ENCODE measurements around the gene PARD3. TPM values are rescaled to one million over a fixed set of nuclear protein-coding genes. Genes with fewer than 3 reads are reported as not detected.
"Not testable (repeated sequence)": the region's sequence is repeated elsewhere in the genome, so short reads cannot be mapped to it uniquely, and the experiment has no call there.

PARD3 gene
- total RNA-seq, 6 experiments from 2014 or later: 19.1 to 27.8 (median 22.0) TPM

GRCh38 chr10:34272316-34272715 is 542.8 kb downstream of the PARD3 start:
- Histone ChIP-seq H3K4me1 (no peaks in the 10 kb centered on the region), H3K27ac (no peak overlapping the region), H3K36me3 (no peaks in the 10 kb centered on the region), H3K9me3 (no peaks in the 10 kb centered on the region), H3K27me3 (no peaks in the 10 kb centered on the region), H3K4me3 (no peak overlapping the region)
- no peak for DNase-seq
- no peak for TF ChIP-seq CTCF (IDR thresholded peaks at IDR 0.05)
- TF ChIP-seq POLR2A (IDR thresholded peaks at IDR 0.05): no peak
- no peak for ATAC-seq
- intact Hi-C loops (cut with DNase I): no loop called here
- 80% methylated on average over 3 of the region's 3 CpGs for WGBS (ENCODE audit: insufficient coverage, low coverage, low lambda C conversion rate, missing lambda C conversion rate)

- H3K27ac ChIP-seq; intact Hi-C loops (cut with DNase I); ATAC-seq; H3K36me3 ChIP-seq; DNase-seq; H3K9me3 ChIP-seq; H3K27me3 ChIP-seq; H3K4me3 ChIP-seq; H3K4me1 ChIP-seq: not testable (repeated sequence)
- 90% methylated on average over 1 of the region's 2 CpGs for WGBS (ENCODE audit: insufficient coverage, low coverage, low lambda C conversion rate, missing lambda C conversion rate)
Observed at GRCh38 chr10:34268410-34268809, 546.7 kb downstream of the PARD3 start.

- no peak for ATAC-seq
- H3K4me3 ChIP-seq: no peak overlapping the region
- intact Hi-C loops (cut with DNase I): no loop called here
- WGBS (ENCODE audit: insufficient coverage, low coverage, low lambda C conversion rate, missing lambda C conversion rate): 78% methylated on average over 1 of the region's 1 CpG
- no peaks in the 10 kb centered on the region for H3K9me3 ChIP-seq
- H3K27me3 ChIP-seq: no peaks in the 10 kb centered on the region
- H3K36me3 ChIP-seq: no peaks in the 10 kb centered on the region
- TF ChIP-seq POLR2A (IDR thresholded peaks at IDR 0.05) (no peak), CTCF (IDR thresholded peaks at IDR 0.05) (no peak)
- no peak overlapping the region for H3K27ac ChIP-seq
- no peaks in the 10 kb centered on the region for H3K4me1 ChIP-seq
- no peak for DNase-seq
Observed at GRCh38 chr10:34262985-34263384, 552.1 kb downstream of the PARD3 start.

- TF ChIP-seq CTCF (IDR thresholded peaks at IDR 0.05) (no peak), POLR2A (IDR thresholded peaks at IDR 0.05) (no peak)
- no peak for ATAC-seq
- H3K36me3 ChIP-seq: no peaks in the 10 kb centered on the region
- H3K27me3 ChIP-seq: no peaks in the 10 kb centered on the region
- H3K4me1 ChIP-seq: no peaks in the 10 kb centered on the region
- no peak overlapping the region for H3K27ac ChIP-seq
- no peaks in the 10 kb centered on the region for H3K9me3 ChIP-seq
- intact Hi-C loops (cut with DNase I): no loop called here
- DNase-seq: no peak
- WGBS (ENCODE audit: insufficient coverage, low coverage, low lambda C conversion rate, missing lambda C conversion rate): 89% methylated on average over 5 of the region's 5 CpGs
- H3K4me3 ChIP-seq: no peak overlapping the region
Observed at GRCh38 chr10:34260904-34261303, 554.2 kb downstream of the PARD3 start.

- H3K36me3 ChIP-seq: no peaks in the 10 kb centered on the region
- no peaks in the 10 kb centered on the region for H3K4me1 ChIP-seq
- WGBS (ENCODE audit: insufficient coverage, low coverage, low lambda C conversion rate, missing lambda C conversion rate): 80% methylated on average over 4 of the region's 4 CpGs
- no peaks in the 10 kb centered on the region for H3K27me3 ChIP-seq
- no peak overlapping the region for H3K4me3 ChIP-seq
- no peak for ATAC-seq
- H3K27ac ChIP-seq: no peak overlapping the region
- no peak for TF ChIP-seq POLR2A (IDR thresholded peaks at IDR 0.05)
- TF ChIP-seq CTCF (IDR thresholded peaks at IDR 0.05): no peak
- no peaks in the 10 kb centered on the region for H3K9me3 ChIP-seq
- intact Hi-C loops (cut with DNase I): no loop called here
- no peak for DNase-seq
Observed at GRCh38 chr10:34256216-34256615, 558.9 kb downstream of the PARD3 start.
